DND-41 (cell line): Measurements from ENCODE around the gene LEAP2.

Source experiments
- CTCF ChIP-seq: IDR thresholded peaks from 2 replicates; pipeline ENCODE4 v1.5.1; 2012; ENCODE audit warnings: borderline replicate concordance, low read length, moderate library complexity, mild to moderate bottlenecking; ENCODE audit not compliant: poor library complexity, severe bottlenecking; ENCODE audit errors: extremely low read depth
- EZH2 ChIP-seq: IDR thresholded peaks from 3 replicates; pipeline ENCODE4 v1.6.1; 2012; ENCODE audit warnings: borderline replicate concordance, low read depth, mild to moderate bottlenecking, moderate library complexity, low read length, inconsistent platforms; ENCODE audit not compliant: severe bottlenecking

- TF ChIP-seq CTCF (no peak), EZH2 (no peak)
Measured at GRCh38 chr5:132916086-132916485, 42.6 kb downstream of the LEAP2 start.
